Measurements from ENCODE around the gene ELMO1.

GRCh38 chr7:37408291-37409228, 40.1 kb downstream of the ELMO1 start:
- no peak for TF ChIP-seq ASH2L (IDR thresholded peaks at IDR 0.05; ENCODE audit: insufficient read length, low read depth, low read length)
- no peak for TF ChIP-seq FOXK2 (IDR thresholded peaks at IDR 0.05)
- TF ChIP-seq ZBTB26 (CRISPR knock-in tag; IDR thresholded peaks at IDR 0.05; ENCODE audit: borderline replicate concordance), result no peak
- TF ChIP-seq POLR2A (IDR thresholded peaks at IDR 0.05; ENCODE audit: insufficient read depth in 1 of 2, low read depth in 2 of 2, low read length in 2 of 2), result no peak
- no peak for TF ChIP-seq ZFYVE20 (CRISPR knock-in tag; IDR thresholded peaks at IDR 0.05; ENCODE audit: borderline replicate concordance, low read depth)
- no peak for TF ChIP-seq ZBTB33 (CRISPR knock-in tag; IDR thresholded peaks at IDR 0.05)
- TF ChIP-seq, protein P1, sequence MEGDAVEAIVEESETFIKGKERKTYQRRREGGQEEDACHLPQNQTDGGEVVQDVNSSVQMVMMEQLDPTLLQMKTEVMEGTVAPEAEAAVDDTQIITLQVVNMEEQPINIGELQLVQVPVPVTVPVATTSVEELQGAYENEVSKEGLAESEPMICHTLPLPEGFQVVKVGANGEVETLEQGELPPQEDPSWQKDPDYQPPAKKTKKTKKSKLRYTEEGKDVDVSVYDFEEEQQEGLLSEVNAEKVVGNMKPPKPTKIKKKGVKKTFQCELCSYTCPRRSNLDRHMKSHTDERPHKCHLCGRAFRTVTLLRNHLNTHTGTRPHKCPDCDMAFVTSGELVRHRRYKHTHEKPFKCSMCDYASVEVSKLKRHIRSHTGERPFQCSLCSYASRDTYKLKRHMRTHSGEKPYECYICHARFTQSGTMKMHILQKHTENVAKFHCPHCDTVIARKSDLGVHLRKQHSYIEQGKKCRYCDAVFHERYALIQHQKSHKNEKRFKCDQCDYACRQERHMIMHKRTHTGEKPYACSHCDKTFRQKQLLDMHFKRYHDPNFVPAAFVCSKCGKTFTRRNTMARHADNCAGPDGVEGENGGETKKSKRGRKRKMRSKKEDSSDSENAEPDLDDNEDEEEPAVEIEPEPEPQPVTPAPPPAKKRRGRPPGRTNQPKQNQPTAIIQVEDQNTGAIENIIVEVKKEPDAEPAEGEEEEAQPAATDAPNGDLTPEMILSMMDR (CRISPR knock-in tag; IDR thresholded peaks at IDR 0.05), result no peak
- TF ChIP-seq, protein P2, sequence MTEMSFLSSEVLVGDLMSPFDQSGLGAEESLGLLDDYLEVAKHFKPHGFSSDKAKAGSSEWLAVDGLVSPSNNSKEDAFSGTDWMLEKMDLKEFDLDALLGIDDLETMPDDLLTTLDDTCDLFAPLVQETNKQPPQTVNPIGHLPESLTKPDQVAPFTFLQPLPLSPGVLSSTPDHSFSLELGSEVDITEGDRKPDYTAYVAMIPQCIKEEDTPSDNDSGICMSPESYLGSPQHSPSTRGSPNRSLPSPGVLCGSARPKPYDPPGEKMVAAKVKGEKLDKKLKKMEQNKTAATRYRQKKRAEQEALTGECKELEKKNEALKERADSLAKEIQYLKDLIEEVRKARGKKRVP (CRISPR knock-in tag; IDR thresholded peaks at IDR 0.05), result no peak
- no peak for TF ChIP-seq TCF12 (IDR thresholded peaks at IDR 0.05)
- TF ChIP-seq TCF12 (CRISPR knock-in tag; IDR thresholded peaks at IDR 0.05), result no peak
- TF ChIP-seq EZH2 (conservative IDR thresholded peaks at IDR 0.05; ENCODE audit: low read depth, low read length), result no peak
- no peak for TF ChIP-seq ZNF331 (CRISPR knock-in tag; IDR thresholded peaks at IDR 0.05)
- TF ChIP-seq ZBTB1 (CRISPR knock-in tag; IDR thresholded peaks at IDR 0.05; ENCODE audit: borderline replicate concordance), result no peak

Measured in HepG2 (cell line).